ENCODE results near the gene KIAA1217. TPM values are rescaled to one million over a fixed set of nuclear protein-coding genes. Genes with fewer than 3 reads are reported as not detected.

The KIAA1217 gene
- total RNA-seq, 1 experiment from 2014 or later = 18.6 TPM

DNA sequence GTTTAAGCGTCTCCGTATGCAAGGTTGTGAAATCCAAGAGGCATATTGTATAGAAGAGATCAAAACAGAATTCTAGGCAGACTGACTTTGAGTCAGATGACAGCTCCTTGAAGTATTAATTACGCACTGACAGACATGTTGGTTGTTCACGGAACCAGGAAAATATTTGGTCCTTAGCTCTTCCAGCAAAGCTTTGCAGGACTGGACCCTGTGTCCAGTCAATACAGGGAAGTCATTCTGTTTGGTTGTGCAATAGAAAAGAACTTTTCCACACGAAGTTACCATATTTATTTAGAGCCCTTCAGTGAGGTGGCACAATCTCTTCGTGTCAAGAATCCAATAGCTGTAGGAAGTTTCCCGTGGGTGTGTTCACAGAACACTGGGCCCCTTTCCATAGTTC, 309.5 kb downstream of the KIAA1217 start:
- H2BK15ac ChIP-seq (ENCODE audit: low read depth, low read length) = no peak overlapping the region
- TF ChIP-seq, protein P1, sequence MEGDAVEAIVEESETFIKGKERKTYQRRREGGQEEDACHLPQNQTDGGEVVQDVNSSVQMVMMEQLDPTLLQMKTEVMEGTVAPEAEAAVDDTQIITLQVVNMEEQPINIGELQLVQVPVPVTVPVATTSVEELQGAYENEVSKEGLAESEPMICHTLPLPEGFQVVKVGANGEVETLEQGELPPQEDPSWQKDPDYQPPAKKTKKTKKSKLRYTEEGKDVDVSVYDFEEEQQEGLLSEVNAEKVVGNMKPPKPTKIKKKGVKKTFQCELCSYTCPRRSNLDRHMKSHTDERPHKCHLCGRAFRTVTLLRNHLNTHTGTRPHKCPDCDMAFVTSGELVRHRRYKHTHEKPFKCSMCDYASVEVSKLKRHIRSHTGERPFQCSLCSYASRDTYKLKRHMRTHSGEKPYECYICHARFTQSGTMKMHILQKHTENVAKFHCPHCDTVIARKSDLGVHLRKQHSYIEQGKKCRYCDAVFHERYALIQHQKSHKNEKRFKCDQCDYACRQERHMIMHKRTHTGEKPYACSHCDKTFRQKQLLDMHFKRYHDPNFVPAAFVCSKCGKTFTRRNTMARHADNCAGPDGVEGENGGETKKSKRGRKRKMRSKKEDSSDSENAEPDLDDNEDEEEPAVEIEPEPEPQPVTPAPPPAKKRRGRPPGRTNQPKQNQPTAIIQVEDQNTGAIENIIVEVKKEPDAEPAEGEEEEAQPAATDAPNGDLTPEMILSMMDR (conservative IDR thresholded peaks at IDR 0.05) = no peak
- no peaks in the 10 kb centered on the region for H3K79me1 ChIP-seq (ENCODE audit: insufficient read depth, low read depth, low read length, poor library complexity, severe bottlenecking)
- no CpG with 5 or more reads among the region's 7 CpGs for WGBS (ENCODE audit: extremely low coverage, insufficient read length, low lambda C conversion rate)
- no peak overlapping the region for H3K4ac ChIP-seq (ENCODE audit: low read depth, low read length)
- H3K4me1 ChIP-seq (ENCODE audit: insufficient read depth, low read length) = 0 out of 2 replicates have a peak, but pooled peaks cover 2% of the 10 kb centered on the region
- no peak overlapping the region for H3K4me3 Mint-ChIP-seq
- no peak overlapping the region for H3K18ac ChIP-seq (ENCODE audit: insufficient read length, low read depth, low read length)
- no peak overlapping the region for H3K27ac Mint-ChIP-seq
- no peak overlapping the region for H4K91ac ChIP-seq (ENCODE audit: insufficient read length, low read depth, low read length)
- no peak overlapping the region for H3K27ac ChIP-seq (ENCODE audit: insufficient read length, low read depth, low read length)
- no peak for DNase-seq
- H3K9me3 Mint-ChIP-seq = no peaks in the 10 kb centered on the region; a peak in 1 of 5 replicates
- H3K36me3 Mint-ChIP-seq (ENCODE audit: insufficient read depth in 1 of 3, low read depth in 3 of 3) = 0 out of 7 replicates have a peak, but pooled peaks cover 0 to 2% (median 0%) of the 10 kb centered on the region in 3 experiments
- no peaks in the 10 kb centered on the region for H3K27me3 ChIP-seq (ENCODE audit: insufficient read depth, low read length)
- no peak overlapping the region for H2AK5ac ChIP-seq (ENCODE audit: insufficient read length, low read length)
- no peak overlapping the region for H3K4me2 ChIP-seq (ENCODE audit: insufficient read depth, insufficient read length, low read length)
- no peak overlapping the region for H3K9ac ChIP-seq (ENCODE audit: extremely low read depth, insufficient read length, low read length)
- no peaks in the 10 kb centered on the region for H3K9me3 ChIP-seq (ENCODE audit: control insufficient read depth, low read depth, low read length)
- H2AFZ ChIP-seq (ENCODE audit: low read length) = no peak overlapping the region
- H4K20me1 ChIP-seq (ENCODE audit: control insufficient read depth, insufficient read depth, insufficient read length) = no peaks in the 10 kb centered on the region
- H3K4me1 Mint-ChIP-seq = peaks cover 13 to 17% of the 10 kb centered on the region in 2 experiments
- H4K5ac ChIP-seq (ENCODE audit: insufficient read length, low read depth, low read length) = no peak overlapping the region
- no peaks in the 10 kb centered on the region for H3K23me2 ChIP-seq (ENCODE audit: insufficient read length, low read depth, low read length, poor library complexity, severe bottlenecking)
- no peak overlapping the region for H2BK120ac ChIP-seq (ENCODE audit: low read depth, low read length, poor library complexity, severe bottlenecking)
- H4K8ac ChIP-seq (replicated peaks; ENCODE audit: insufficient read length, low read depth, low read length) = no peak overlapping the region
- no peak overlapping the region for H3K14ac ChIP-seq (ENCODE audit: insufficient read depth, low read length)
- no peak overlapping the region for H2BK12ac ChIP-seq (ENCODE audit: insufficient read length, low read depth, low read length)
- H3K27me3 Mint-ChIP-seq (ENCODE audit: low read depth) = no peaks in the 10 kb centered on the region
- no peak overlapping the region for H2BK5ac ChIP-seq (ENCODE audit: insufficient read length, low read length)
- no peak overlapping the region for H3K23ac ChIP-seq (ENCODE audit: insufficient read length, low read depth, low read length)
- no peaks in the 10 kb centered on the region for H3K79me2 ChIP-seq (ENCODE audit: insufficient read depth, low read length)
- no peak overlapping the region for H3T11ph ChIP-seq (ENCODE audit: low read length)
- H2BK20ac ChIP-seq (ENCODE audit: low read depth, low read length, poor library complexity, severe bottlenecking) = no peak overlapping the region
- no peak overlapping the region for H3K56ac ChIP-seq (ENCODE audit: insufficient read length, low read depth, low read length)

Data from H9 (cell line).